ENCODE data around the gene RAD23A. TPM values are rescaled to one million over a fixed set of nuclear protein-coding genes. Genes with fewer than 3 reads are reported as not detected.

The RAD23A gene
- polyA plus RNA-seq, 2 of the 4 experiments (the other 2 are of a cell fraction) = 56.2 to 71.6 TPM

DNA sequence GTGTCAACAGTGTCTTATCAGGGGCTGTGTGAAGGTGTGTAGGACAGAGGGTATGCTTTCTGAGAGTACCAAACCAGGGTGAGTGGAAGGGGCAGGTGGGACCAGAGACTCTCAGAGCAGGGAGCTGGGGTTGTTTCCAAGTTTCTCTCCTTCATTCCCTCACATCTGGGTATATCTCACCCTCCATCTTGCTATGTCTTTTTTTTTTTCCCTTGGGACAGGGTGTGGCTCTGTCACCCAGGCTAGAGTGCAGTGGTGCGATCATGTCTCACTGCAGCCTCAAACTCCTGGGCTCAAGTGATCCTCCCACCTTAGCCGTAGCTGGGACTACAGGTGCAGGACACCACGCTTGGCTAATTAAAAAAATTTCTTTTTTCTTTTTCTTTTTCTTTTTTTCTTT is 34.3 kb downstream of the RAD23A start:
- ChIA-PET POLR2A (no interaction called here), CTCF (interaction anchor here (0.6 to 16.3 kb wide), 9 partner anchors 13 to 610 kb away, joined by 3 to 309 read pairs (median 23); partner anchors contain the start of gene DAND5)
- Histone ChIP-seq H3K9me3 (no peaks in the 10 kb centered on the region), H3K27ac (no peak overlapping the region), H3K4me1 (peaks cover 3% of the 10 kb centered on the region; the same call in 1 of the 3 replicates), H3K4me2 (no peak overlapping the region), H3K4me3 (no peak overlapping the region)
- 75% methylated on average over 3 of the region's 3 CpGs for WGBS (ENCODE audit: missing lambda C conversion rate)
- TF ChIP-seq SREBF2 (IDR thresholded peaks at IDR 0.05) (no peak), CHD2 (IDR thresholded peaks at IDR 0.05; ENCODE audit: low read length, partially characterized antibody) (no peak), POLR2AphosphoS2 (conservative IDR thresholded peaks at IDR 0.05; ENCODE audit: low read length) (no peak), KDM1A (IDR thresholded peaks at IDR 0.05; ENCODE audit: low read depth) (no peak), NPAS2 (CRISPR knock-in tag; IDR thresholded peaks at IDR 0.05; ENCODE audit: borderline replicate concordance) (no peak), ZC3H11A (IDR thresholded peaks at IDR 0.05) (no peak), MAFK (IDR thresholded peaks at IDR 0.05; ENCODE audit: partially characterized antibody) (no peak), HOXB5 (CRISPR knock-in tag; IDR thresholded peaks at IDR 0.05) (no peak), RCOR1 (IDR thresholded peaks at IDR 0.05; ENCODE audit: low read depth, low read length) (no peak), FOSL2 (IDR thresholded peaks at IDR 0.05) (no peak), FOSL2 (CRISPR knock-in tag; IDR thresholded peaks at IDR 0.05) (no peak), TP53 (CRISPR knock-in tag; IDR thresholded peaks at IDR 0.05) (no peak), BHLHE40 (IDR thresholded peaks at IDR 0.05; ENCODE audit: low read depth, low read length) (no peak), SMC3 (IDR thresholded peaks at IDR 0.05) (no peak), USF2 (IDR thresholded peaks at IDR 0.05) (no peak), TFCP2L1 (CRISPR knock-in tag; IDR thresholded peaks at IDR 0.05) (no peak), RARB (CRISPR knock-in tag; IDR thresholded peaks at IDR 0.05) (no peak), HOXA7 (CRISPR knock-in tag; IDR thresholded peaks at IDR 0.05) (no peak)
- TF ChIP-seq, protein P1, sequence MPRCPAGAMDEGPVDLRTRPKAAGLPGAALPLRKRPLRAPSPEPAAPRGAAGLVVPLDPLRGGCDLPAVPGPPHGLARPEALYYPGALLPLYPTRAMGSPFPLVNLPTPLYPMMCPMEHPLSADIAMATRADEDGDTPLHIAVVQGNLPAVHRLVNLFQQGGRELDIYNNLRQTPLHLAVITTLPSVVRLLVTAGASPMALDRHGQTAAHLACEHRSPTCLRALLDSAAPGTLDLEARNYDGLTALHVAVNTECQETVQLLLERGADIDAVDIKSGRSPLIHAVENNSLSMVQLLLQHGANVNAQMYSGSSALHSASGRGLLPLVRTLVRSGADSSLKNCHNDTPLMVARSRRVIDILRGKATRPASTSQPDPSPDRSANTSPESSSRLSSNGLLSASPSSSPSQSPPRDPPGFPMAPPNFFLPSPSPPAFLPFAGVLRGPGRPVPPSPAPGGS (IDR thresholded peaks at IDR 0.05) = no peak
- no peak for FAIRE-seq
- no peak for DNase-seq (ENCODE audit: low read depth in 1 of 2, low spot score in 1 of 2)
- ATAC-seq = no peak

DNA sequence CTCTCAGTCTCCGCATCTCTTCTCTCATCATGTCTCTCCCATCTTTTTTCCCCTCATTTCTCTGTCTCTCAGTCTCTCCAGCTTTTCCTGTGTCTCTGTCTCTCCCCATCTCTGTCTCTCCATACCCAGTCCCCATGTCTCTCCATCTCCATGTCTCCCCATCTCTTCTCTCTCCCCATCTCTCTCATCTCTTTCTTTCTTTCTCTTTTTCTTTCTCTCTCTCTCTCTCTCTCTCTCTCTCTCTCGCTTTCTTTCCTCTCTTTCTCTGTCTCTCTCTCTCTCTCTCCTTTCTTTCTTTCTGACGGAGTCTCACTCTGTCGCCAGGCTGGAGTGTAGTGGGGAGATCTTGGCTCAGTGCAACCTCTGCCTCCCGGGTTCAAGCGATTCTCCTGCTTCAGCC is 37.0 kb downstream of the RAD23A start:
- DNase-seq (ENCODE audit: low read depth in 1 of 2, low spot score in 1 of 2) = no peak
- ATAC-seq = no peak
- H3K27ac ChIP-seq = peak overlapping the region; percentile 58 to 84; a peak in 4 of 6 replicates
- WGBS (ENCODE audit: missing lambda C conversion rate) = 81% methylated on average over 5 of the region's 6 CpGs
- H3K9me3 ChIP-seq = no peaks in the 10 kb centered on the region
- ChIA-PET POLR2A (interaction anchor here (0.7 to 1.6 kb wide), 3 partner anchors 13 to 111 kb away, joined by 3 to 5 read pairs (median 3); partner anchors contain the start of gene NFIX), CTCF (interaction anchor here (0.6 to 16.3 kb wide), 17 partner anchors 10 to 629 kb away, joined by 3 to 309 read pairs (median 4); no protein-coding TSS in a partner anchor)
- FAIRE-seq = no peak
- no peak overlapping the region; the same call in 2 of the 3 replicates for H3K4me3 ChIP-seq
- TF ChIP-seq HOXB13 (CRISPR knock-in tag; IDR thresholded peaks at IDR 0.05; ENCODE audit: low read depth) (no peak), PBX3 (IDR thresholded peaks at IDR 0.05) (no peak), NR3C1 (IDR thresholded peaks at IDR 0.05) (no peak)
- peak overlapping the region; percentile 80 for H3K4me2 ChIP-seq
- 0 out of 3 replicates have a peak, but pooled peaks cover 3% of the 10 kb centered on the region for H3K4me1 ChIP-seq

DNA sequence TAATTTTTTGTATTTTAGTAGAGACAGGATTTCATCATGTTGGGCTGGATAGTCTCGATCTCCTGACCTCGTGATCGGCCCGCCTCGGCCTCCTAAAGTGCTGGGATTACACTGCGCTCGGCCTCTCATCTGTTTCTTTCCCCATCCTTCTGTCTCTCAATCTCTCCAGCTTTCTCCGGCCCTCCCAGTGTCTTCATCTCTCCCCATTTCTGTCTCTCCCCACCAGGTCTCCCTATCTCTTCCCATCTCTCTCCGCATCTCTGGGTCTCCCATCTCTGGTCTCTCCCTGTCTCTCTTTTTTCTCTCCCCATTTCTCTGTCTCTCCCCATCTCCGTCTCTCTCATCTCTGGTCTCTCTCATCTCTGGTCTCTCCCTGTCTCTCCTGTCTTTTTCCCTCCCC is 37.4 kb downstream of the RAD23A start:
- Histone ChIP-seq H3K9me3 (no peaks in the 10 kb centered on the region), H3K4me1 (0 out of 3 replicates have a peak, but pooled peaks cover 3% of the 10 kb centered on the region), H3K4me3 (peak overlapping the region; percentile 42), H3K4me2 (peak overlapping the region; percentile 80), H3K27ac (peak overlapping the region; percentile 58 to 84)
- 32% methylated on average over 9 of the region's 10 CpGs for WGBS (ENCODE audit: missing lambda C conversion rate)
- DNase-seq (ENCODE audit: low read depth in 1 of 2, low spot score in 1 of 2) (no peak), ATAC-seq (0 out of 6 replicates have a peak, but pooled peaks of 1 of the 2 experiments have one; percentile 5), FAIRE-seq (no peak)
- ChIA-PET CTCF (interaction anchor here (0.6 to 16.3 kb wide), 19 partner anchors 10 to 628 kb away, joined by 3 to 309 read pairs (median 4); no protein-coding TSS in a partner anchor), POLR2A (interaction anchor here (0.7 to 1.6 kb wide), 3 partner anchors 12 to 110 kb away, joined by 3 to 5 read pairs (median 3); partner anchors contain the start of gene NFIX)
- TF ChIP-seq NFE2L2 (conservative IDR thresholded peaks at IDR 0.05; ENCODE audit: low read length) (no peak), EHF (CRISPR knock-in tag; IDR thresholded peaks at IDR 0.05) (no peak), FOSL2 (IDR thresholded peaks at IDR 0.05) (no peak), FOSL2 (CRISPR knock-in tag; IDR thresholded peaks at IDR 0.05) (no peak)

Data from A549 (cell line).